Measurements from ENCODE around the gene ADAM23. TPM values are rescaled to one million over a fixed set of nuclear protein-coding genes. Genes with fewer than 3 reads are reported as not detected.

Gene ADAM23
- total and polyA plus RNA-seq, 2 donors = 4.0 to 26.9 TPM

DNA sequence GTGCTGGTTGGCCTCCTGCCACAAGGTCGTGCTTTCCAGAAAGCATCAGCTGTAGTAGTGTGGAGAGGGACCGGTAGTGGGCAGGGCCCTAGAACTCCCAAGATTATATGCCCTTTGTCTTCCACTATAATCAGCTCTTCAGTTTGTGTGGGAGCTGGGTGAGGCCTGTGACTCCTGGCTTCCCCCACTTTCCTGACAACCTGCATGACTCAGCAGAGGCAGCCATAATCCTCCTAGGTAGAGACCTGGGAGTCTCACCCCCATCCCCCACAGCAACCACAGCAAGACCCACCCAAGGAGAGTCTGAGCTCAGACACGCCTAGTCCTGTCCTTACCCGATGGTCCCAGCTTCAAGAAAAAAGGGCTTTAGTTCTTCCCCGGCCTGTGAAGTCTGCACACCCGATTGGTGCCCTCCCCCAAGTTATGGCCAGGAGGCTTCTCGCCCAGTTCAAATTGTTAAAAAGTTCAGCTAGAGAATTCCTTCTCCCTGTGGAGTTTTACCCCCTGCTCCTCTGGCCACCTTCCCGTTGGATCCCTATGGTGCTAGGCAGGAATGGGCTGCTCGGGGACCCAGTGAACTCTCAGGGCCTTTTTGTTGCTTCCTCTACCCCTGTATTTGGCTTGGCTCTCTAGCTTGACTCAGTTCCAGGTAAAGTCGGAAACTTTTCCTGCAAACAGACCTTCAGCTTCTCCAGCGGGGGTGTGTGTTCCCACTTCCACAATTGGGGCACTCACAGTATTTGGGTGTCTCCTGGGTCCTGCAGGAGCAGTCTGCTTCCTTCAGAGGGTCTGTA is 141.2 kb downstream of the ADAM23 start:
- H3K27ac ChIP-seq (ENCODE audit: low read depth in 1 of 2, low read length in 1 of 2) = no peak overlapping the region
- H3K4me3 ChIP-seq (ENCODE audit: low read length in 2 of 2) = no peak overlapping the region
- H3K9me3 ChIP-seq (ENCODE audit: control insufficient read depth in 2 of 2, insufficient read depth in 1 of 2, low read length in 1 of 2) = no peaks in the 10 kb centered on the region
- H3K27me3 ChIP-seq (ENCODE audit: control insufficient read depth in 2 of 2, insufficient read depth in 1 of 2, low read length in 1 of 2) = no peaks in the 10 kb centered on the region
- H3K4me1 ChIP-seq (ENCODE audit: control insufficient read depth in 2 of 2, insufficient read depth in 2 of 2, low read length in 2 of 2) = no peaks in the 10 kb centered on the region
- WGBS = 97% methylated on average over 11 of the region's 11 CpGs
- H3K36me3 ChIP-seq (ENCODE audit: control insufficient read depth in 2 of 2, insufficient read depth in 2 of 2, low read length in 1 of 2) = no peaks in the 10 kb centered on the region
- DNase-seq (ENCODE audit: low read depth in 6 of 9, low spot score in 9 of 9) = no peak

DNA sequence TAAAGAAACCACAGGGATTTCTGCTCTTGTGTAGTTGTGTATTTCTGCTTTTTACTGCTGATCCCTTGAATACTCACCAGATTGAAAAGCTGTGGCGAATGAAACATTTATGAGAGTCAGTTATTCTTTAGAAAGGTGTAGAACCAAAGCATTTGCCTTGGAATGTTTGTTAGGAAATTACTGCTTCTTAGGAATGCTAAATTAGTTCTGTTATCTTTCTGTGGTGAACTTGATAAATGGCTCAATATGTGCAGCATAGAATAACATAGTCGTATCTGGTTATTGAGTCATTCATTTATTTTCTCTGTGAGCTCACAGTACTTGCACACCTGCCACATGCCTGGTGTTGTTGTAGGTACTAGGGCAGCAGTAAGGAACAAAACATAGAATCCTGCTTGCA is 142.0 kb downstream of the ADAM23 start:
- WGBS = 97% methylated on average over 2 of the region's 2 CpGs
- H3K9me3 ChIP-seq (ENCODE audit: control insufficient read depth in 2 of 2, insufficient read depth in 1 of 2, low read length in 1 of 2) = no peaks in the 10 kb centered on the region
- no peaks in the 10 kb centered on the region for H3K36me3 ChIP-seq (ENCODE audit: control insufficient read depth in 2 of 2, insufficient read depth in 2 of 2, low read length in 1 of 2)
- no peak overlapping the region for H3K4me3 ChIP-seq (ENCODE audit: low read length in 2 of 2)
- no peak overlapping the region for H3K27ac ChIP-seq (ENCODE audit: low read depth in 1 of 2, low read length in 1 of 2)
- no peak for DNase-seq (ENCODE audit: low read depth in 6 of 9, low spot score in 9 of 9)
- H3K4me1 ChIP-seq (ENCODE audit: control insufficient read depth in 2 of 2, insufficient read depth in 2 of 2, low read length in 2 of 2) = no peaks in the 10 kb centered on the region
- no peaks in the 10 kb centered on the region for H3K27me3 ChIP-seq (ENCODE audit: control insufficient read depth in 2 of 2, insufficient read depth in 1 of 2, low read length in 1 of 2)

DNA sequence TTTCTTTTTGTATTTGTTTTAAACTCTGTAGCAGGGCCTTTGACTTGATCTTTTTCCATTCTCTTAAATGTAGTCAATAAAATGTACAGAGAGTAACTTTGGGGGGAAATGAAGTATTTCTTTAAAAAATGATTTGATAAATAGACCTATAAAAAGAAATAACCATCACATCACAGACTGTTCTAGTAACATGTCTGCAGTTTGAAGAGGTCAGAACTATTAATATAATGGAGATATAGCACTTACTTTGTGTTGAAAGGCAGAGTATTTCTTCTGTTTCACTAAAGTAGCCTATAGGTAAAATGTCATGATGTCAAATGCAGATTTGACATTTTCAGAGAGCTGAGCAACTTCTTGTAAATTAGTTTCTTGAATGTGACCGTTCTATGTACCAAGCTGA is 143.3 kb downstream of the ADAM23 start:
- Histone ChIP-seq H3K27me3 (ENCODE audit: control insufficient read depth in 2 of 2, insufficient read depth in 1 of 2, low read length in 1 of 2) (no peaks in the 10 kb centered on the region), H3K9me3 (ENCODE audit: control insufficient read depth in 2 of 2, insufficient read depth in 1 of 2, low read length in 1 of 2) (no peaks in the 10 kb centered on the region), H3K36me3 (ENCODE audit: control insufficient read depth in 2 of 2, insufficient read depth in 2 of 2, low read length in 1 of 2) (no peaks in the 10 kb centered on the region), H3K27ac (ENCODE audit: low read depth in 1 of 2, low read length in 1 of 2) (no peak overlapping the region), H3K4me3 (ENCODE audit: low read length in 2 of 2) (no peak overlapping the region), H3K4me1 (ENCODE audit: control insufficient read depth in 2 of 2, insufficient read depth in 2 of 2, low read length in 2 of 2) (no peaks in the 10 kb centered on the region)
- WGBS = 77% methylated on average over 1 of the region's 1 CpG
- no peak for DNase-seq (ENCODE audit: low read depth in 6 of 9, low spot score in 9 of 9)

DNA sequence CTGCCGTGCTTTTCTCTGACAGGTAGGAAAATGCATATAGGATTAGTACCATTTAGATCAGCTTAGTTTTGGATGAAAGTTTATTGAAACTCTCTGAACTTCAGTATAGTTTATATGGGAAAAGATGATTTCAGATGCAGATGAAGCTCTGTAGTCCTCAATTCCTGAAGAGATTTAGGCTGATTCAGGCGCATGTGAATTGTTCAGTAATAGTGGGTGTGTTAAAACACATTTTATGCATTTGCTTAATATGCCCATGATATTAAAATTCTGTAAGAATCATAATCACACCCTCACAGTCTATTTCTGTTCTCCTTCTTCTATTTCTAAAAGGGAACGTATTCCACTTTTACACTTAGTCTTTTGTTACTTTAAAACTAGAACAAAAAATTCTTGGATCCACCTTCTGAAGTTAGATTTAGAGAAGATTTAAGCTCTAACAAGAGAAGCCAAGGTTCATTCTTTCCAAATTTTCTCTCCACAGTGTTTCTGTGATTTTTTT is 154.4 kb downstream of the ADAM23 start:
- no peak for DNase-seq (ENCODE audit: low read depth in 6 of 9, low spot score in 9 of 9)
- Histone ChIP-seq H3K4me3 (ENCODE audit: low read length in 2 of 2) (no peak overlapping the region), H3K27ac (ENCODE audit: low read depth in 1 of 2, low read length in 1 of 2) (no peak overlapping the region), H3K4me1 (ENCODE audit: control insufficient read depth in 2 of 2, insufficient read depth in 2 of 2, low read length in 2 of 2) (no peaks in the 10 kb centered on the region), H3K9me3 (ENCODE audit: control insufficient read depth in 2 of 2, insufficient read depth in 1 of 2, low read length in 1 of 2) (no peaks in the 10 kb centered on the region), H3K27me3 (ENCODE audit: control insufficient read depth in 2 of 2, insufficient read depth in 1 of 2, low read length in 1 of 2) (no peaks in the 10 kb centered on the region), H3K36me3 (ENCODE audit: control insufficient read depth in 2 of 2, insufficient read depth in 2 of 2, low read length in 1 of 2) (no peaks in the 10 kb centered on the region)
- WGBS = 97% methylated on average over 3 of the region's 3 CpGs

DNA sequence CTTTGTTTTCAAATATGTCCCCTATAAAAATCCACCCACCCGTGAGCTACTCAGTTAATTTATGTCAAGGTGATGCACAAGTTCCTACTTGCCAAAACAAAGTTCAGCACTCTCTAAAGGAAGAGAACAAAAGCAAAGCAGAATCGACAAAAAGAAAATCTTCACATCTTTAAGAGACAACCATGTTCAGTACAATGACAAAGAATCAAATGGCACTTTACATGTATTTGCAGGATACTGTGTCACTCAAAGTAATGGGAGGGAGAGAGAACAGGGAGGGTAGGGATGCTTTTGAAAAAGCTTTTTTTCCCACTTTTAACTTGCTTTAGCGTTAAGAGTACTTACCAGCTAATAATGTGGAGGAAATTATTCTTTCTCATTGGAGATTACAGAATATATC is 159.9 kb downstream of the ADAM23 start:
- 90% methylated on average over 3 of the region's 3 CpGs for WGBS

DNA sequence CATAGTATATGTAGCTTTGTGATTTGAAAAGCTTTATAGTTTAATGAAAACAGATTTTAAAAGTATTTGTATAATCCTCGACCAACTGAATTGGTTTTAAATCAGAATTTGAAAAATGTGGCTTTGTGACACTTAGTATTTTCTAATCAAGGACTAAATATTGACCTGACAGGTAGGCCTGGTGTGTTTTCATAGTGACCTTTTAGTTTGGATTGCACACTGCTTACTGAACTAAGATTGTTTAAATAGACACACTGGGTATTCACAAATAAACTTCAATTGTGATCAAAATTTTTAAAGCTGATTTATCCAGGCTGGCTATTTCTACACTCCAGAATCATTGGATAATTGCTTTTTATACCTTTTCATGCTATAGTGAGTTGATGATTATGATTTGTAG is 167.1 kb downstream of the ADAM23 start:
- Histone ChIP-seq H3K27me3 (ENCODE audit: control insufficient read depth in 2 of 2, insufficient read depth in 1 of 2, low read length in 1 of 2) (no peaks in the 10 kb centered on the region), H3K4me3 (ENCODE audit: low read length in 2 of 2) (no peak overlapping the region), H3K27ac (ENCODE audit: low read depth in 1 of 2, low read length in 1 of 2) (no peak overlapping the region), H3K9me3 (ENCODE audit: control insufficient read depth in 2 of 2, insufficient read depth in 1 of 2, low read length in 1 of 2) (no peaks in the 10 kb centered on the region), H3K36me3 (ENCODE audit: control insufficient read depth in 2 of 2, insufficient read depth in 2 of 2, low read length in 1 of 2) (no peaks in the 10 kb centered on the region), H3K4me1 (ENCODE audit: control insufficient read depth in 2 of 2, insufficient read depth in 2 of 2, low read length in 2 of 2) (no peaks in the 10 kb centered on the region)
- DNase-seq (ENCODE audit: low read depth in 6 of 9, low spot score in 9 of 9) = no peak
- WGBS = 98% methylated on average over 1 of the region's 1 CpG

More for the DNA sequence above, 159.9 kb downstream of the ADAM23 start:
- Histone ChIP-seq H3K27me3 (ENCODE audit: control insufficient read depth in 2 of 2, insufficient read depth in 1 of 2, low read length in 1 of 2) (no peaks in the 10 kb centered on the region), H3K4me1 (ENCODE audit: control insufficient read depth in 2 of 2, insufficient read depth in 2 of 2, low read length in 2 of 2) (no peaks in the 10 kb centered on the region), H3K9me3 (ENCODE audit: control insufficient read depth in 2 of 2, insufficient read depth in 1 of 2, low read length in 1 of 2) (no peaks in the 10 kb centered on the region), H3K36me3 (ENCODE audit: control insufficient read depth in 2 of 2, insufficient read depth in 2 of 2, low read length in 1 of 2) (no peaks in the 10 kb centered on the region), H3K27ac (ENCODE audit: low read depth in 1 of 2, low read length in 1 of 2) (no peak overlapping the region), H3K4me3 (ENCODE audit: low read length in 2 of 2) (no peak overlapping the region)
- no peak for DNase-seq (ENCODE audit: low read depth in 6 of 9, low spot score in 9 of 9)

DNA sequence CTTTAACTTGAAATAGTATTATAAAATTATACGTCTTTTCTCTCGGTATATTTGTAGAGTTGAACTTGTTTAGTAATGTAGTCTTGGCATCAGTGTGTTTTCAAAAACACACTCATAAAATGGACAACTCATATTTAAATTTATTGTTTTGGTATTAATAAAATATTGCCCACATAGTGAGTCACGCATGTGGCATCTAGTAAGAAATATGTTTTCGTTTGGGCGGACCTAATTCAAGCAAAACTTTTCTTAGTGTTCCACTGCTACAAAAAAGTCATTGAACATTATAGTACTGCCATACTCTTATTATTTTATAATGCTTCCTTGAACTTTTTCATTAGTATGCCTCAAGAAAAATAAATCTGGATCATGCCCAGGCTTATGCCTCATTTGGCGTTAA is 167.9 kb downstream of the ADAM23 start:
- 98% methylated on average over 6 of the region's 6 CpGs for whole genome bisulfite sequencing
- H3K27ac ChIP-seq (ENCODE audit: low read depth in 1 of 2, low read length in 1 of 2) = no peak overlapping the region
- no peak overlapping the region for H3K4me3 ChIP-seq (ENCODE audit: low read length in 2 of 2)
- DNase-seq (ENCODE audit: low read depth in 6 of 9, low spot score in 9 of 9) = no peak
- H3K4me1 ChIP-seq (ENCODE audit: control insufficient read depth in 2 of 2, insufficient read depth in 2 of 2, low read length in 2 of 2) = no peaks in the 10 kb centered on the region
- no peaks in the 10 kb centered on the region for H3K27me3 ChIP-seq (ENCODE audit: control insufficient read depth in 2 of 2, insufficient read depth in 1 of 2, low read length in 1 of 2)
- H3K36me3 ChIP-seq (ENCODE audit: control insufficient read depth in 2 of 2, insufficient read depth in 2 of 2, low read length in 1 of 2) = no peaks in the 10 kb centered on the region
- no peaks in the 10 kb centered on the region for H3K9me3 ChIP-seq (ENCODE audit: control insufficient read depth in 2 of 2, insufficient read depth in 1 of 2, low read length in 1 of 2)

DNA sequence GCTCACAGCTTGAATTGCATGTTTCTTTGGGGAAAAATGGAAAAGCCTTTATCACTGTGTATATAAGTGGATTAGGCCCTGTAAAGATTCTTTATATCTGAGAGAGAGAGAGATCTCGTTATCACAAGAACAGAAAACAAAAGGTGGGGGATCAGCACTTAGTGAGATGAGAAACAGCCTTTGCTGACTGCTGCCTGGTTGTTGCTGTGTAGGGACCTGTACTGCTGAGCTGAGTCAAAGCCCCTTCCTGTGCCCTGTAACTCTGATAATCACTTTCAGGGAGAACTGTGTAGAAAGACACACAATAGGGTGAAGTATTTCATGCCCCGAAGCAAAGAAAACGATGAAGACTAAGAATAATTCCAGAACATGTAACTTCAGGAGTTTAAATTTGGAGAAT is 168.4 kb downstream of the ADAM23 start:
- Histone ChIP-seq H3K27ac (ENCODE audit: low read depth in 1 of 2, low read length in 1 of 2) (no peak overlapping the region), H3K4me3 (ENCODE audit: low read length in 2 of 2) (no peak overlapping the region), H3K9me3 (ENCODE audit: control insufficient read depth in 2 of 2, insufficient read depth in 1 of 2, low read length in 1 of 2) (no peaks in the 10 kb centered on the region), H3K4me1 (ENCODE audit: control insufficient read depth in 2 of 2, insufficient read depth in 2 of 2, low read length in 2 of 2) (no peaks in the 10 kb centered on the region), H3K27me3 (ENCODE audit: control insufficient read depth in 2 of 2, insufficient read depth in 1 of 2, low read length in 1 of 2) (no peaks in the 10 kb centered on the region), H3K36me3 (ENCODE audit: control insufficient read depth in 2 of 2, insufficient read depth in 2 of 2, low read length in 1 of 2) (no peaks in the 10 kb centered on the region)
- whole genome bisulfite sequencing = 92% methylated on average over 3 of the region's 3 CpGs
- DNase-seq (ENCODE audit: low read depth in 6 of 9, low spot score in 9 of 9) = no peak

GRCh38 chr2:206614811-206615210 is 171.5 kb downstream of the ADAM23 start:
- Histone ChIP-seq H3K4me1 (ENCODE audit: control insufficient read depth in 2 of 2, insufficient read depth in 2 of 2, low read length in 2 of 2) (no peaks in the 10 kb centered on the region), H3K4me3 (ENCODE audit: low read length in 2 of 2) (no peak overlapping the region), H3K27ac (ENCODE audit: low read depth in 1 of 2, low read length in 1 of 2) (no peak overlapping the region), H3K9me3 (ENCODE audit: control insufficient read depth in 2 of 2, insufficient read depth in 1 of 2, low read length in 1 of 2) (no peaks in the 10 kb centered on the region), H3K36me3 (ENCODE audit: control insufficient read depth in 2 of 2, insufficient read depth in 2 of 2, low read length in 1 of 2) (no peaks in the 10 kb centered on the region), H3K27me3 (ENCODE audit: control insufficient read depth in 2 of 2, insufficient read depth in 1 of 2, low read length in 1 of 2) (no peaks in the 10 kb centered on the region)
- DNase-seq (ENCODE audit: low read depth in 6 of 9, low spot score in 9 of 9) = no peak
- 92% methylated on average over 6 of the region's 6 CpGs for whole genome bisulfite sequencing

All from thymus (tissue), 11 donors.